Measurements from ENCODE around the gene CAMTA1. TPM values are rescaled to one million over a fixed set of nuclear protein-coding genes. Genes with fewer than 3 reads are reported as not detected.

Gene CAMTA1
- total and polyA plus RNA-seq, 4 donors = 48.1 to 140 (median 52.3) TPM

DNA sequence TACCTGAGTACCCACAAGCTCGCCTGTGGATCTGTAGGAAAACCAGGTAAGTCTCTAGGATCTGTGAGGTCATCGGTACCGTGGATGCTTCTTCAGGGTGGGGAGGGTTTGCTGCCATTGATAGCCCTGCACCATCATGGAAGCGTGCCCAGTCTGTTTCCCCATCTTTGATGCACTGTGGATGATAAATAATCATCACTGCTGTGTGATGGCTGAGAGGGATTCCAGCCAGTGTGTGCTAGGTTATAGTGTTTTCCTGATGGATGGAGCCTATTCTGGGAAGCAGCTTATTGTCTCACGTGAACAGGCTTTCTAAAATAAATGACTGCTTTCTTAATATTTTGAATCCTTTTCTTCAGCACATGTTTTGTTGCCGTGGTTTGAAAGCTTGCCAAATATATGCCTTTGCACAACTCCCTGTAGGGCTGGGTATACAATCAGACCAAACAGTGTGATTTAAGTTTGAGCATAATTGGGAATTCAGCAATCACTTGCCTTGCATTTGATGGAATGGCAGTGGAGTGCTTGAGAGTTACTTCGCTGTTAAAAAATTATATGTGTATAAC lies 113.8 kb downstream of the CAMTA1 start:
- no peak overlapping the region for H3K4me3 ChIP-seq
- WGBS, 2 donors = 77 to 80% methylated on average over 7 of the region's 7 CpGs

DNA sequence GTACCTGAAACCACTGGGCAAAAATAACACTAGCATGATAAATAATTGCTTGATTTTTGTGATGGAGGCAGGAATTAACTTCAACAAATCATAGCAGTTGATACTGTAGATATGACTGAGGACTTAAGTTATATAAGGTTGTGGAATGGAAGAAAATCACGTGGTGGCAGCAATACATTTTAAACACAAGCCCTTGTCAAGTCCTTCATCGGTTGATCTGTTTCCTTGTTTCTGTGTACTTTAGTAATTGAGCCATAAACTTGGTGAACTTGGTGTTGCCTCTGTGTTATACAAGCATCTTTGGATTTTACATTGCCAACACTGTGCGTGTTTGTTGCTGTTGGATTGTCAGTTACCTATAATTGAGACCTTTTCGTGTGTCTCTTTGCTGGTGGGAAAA lies 114.4 kb downstream of the CAMTA1 start:
- H3K4me3 ChIP-seq = no peak overlapping the region
- no peaks in the 10 kb centered on the region for H3K4me1 ChIP-seq (ENCODE audit: control insufficient read depth in 5 of 5, insufficient read depth in 5 of 5, low read length in 5 of 5)
- no peak overlapping the region for H3K27ac ChIP-seq (ENCODE audit: low read depth in 1 of 2, low read length in 1 of 2)
- no peaks in the 10 kb centered on the region for H3K27me3 ChIP-seq (ENCODE audit: control insufficient read depth in 3 of 3, insufficient read depth in 3 of 3, low read length in 2 of 3)
- 74 to 75% methylated on average over 4 of the region's 4 CpGs for WGBS, 2 donors
- H3K9ac ChIP-seq (ENCODE audit: insufficient read depth in 1 of 2, low read length in 2 of 2) = no peak overlapping the region
- TF ChIP-seq, protein P1, sequence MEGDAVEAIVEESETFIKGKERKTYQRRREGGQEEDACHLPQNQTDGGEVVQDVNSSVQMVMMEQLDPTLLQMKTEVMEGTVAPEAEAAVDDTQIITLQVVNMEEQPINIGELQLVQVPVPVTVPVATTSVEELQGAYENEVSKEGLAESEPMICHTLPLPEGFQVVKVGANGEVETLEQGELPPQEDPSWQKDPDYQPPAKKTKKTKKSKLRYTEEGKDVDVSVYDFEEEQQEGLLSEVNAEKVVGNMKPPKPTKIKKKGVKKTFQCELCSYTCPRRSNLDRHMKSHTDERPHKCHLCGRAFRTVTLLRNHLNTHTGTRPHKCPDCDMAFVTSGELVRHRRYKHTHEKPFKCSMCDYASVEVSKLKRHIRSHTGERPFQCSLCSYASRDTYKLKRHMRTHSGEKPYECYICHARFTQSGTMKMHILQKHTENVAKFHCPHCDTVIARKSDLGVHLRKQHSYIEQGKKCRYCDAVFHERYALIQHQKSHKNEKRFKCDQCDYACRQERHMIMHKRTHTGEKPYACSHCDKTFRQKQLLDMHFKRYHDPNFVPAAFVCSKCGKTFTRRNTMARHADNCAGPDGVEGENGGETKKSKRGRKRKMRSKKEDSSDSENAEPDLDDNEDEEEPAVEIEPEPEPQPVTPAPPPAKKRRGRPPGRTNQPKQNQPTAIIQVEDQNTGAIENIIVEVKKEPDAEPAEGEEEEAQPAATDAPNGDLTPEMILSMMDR (IDR thresholded peaks at IDR 0.05; ENCODE audit: control extremely low read depth, extremely low read depth) = no peak
- H3K36me3 ChIP-seq (ENCODE audit: control insufficient read depth in 4 of 4, insufficient read depth in 4 of 4, low read length in 4 of 4) = no peaks in the 10 kb centered on the region
- no peaks in the 10 kb centered on the region for H3K9me3 ChIP-seq (ENCODE audit: control insufficient read depth in 4 of 4, insufficient read depth in 3 of 4, low read length in 3 of 4)
- ATAC-seq (ENCODE audit: insufficient read depth, low FRiP score) = no peak
- DNase-seq = no peak

More for the DNA sequence above, 113.8 kb downstream of the CAMTA1 start:
- no peak for DNase-seq
- H3K36me3 ChIP-seq (ENCODE audit: control insufficient read depth in 4 of 4, insufficient read depth in 4 of 4, low read length in 4 of 4) = no peaks in the 10 kb centered on the region
- H3K4me1 ChIP-seq (ENCODE audit: control insufficient read depth in 5 of 5, insufficient read depth in 5 of 5, low read length in 5 of 5) = no peaks in the 10 kb centered on the region
- no peak for ATAC-seq (ENCODE audit: insufficient read depth, low FRiP score)
- no peaks in the 10 kb centered on the region for H3K27me3 ChIP-seq (ENCODE audit: control insufficient read depth in 3 of 3, insufficient read depth in 3 of 3, low read length in 2 of 3)
- H3K9ac ChIP-seq (ENCODE audit: insufficient read depth in 1 of 2, low read length in 2 of 2) = no peak overlapping the region
- H3K27ac ChIP-seq (ENCODE audit: low read depth in 1 of 2, low read length in 1 of 2) = no peak overlapping the region
- H3K9me3 ChIP-seq (ENCODE audit: control insufficient read depth in 4 of 4, insufficient read depth in 3 of 4, low read length in 3 of 4) = no peaks in the 10 kb centered on the region
- TF ChIP-seq, protein P1 (IDR thresholded peaks at IDR 0.05; ENCODE audit: control extremely low read depth, extremely low read depth) = no peak

DNA sequence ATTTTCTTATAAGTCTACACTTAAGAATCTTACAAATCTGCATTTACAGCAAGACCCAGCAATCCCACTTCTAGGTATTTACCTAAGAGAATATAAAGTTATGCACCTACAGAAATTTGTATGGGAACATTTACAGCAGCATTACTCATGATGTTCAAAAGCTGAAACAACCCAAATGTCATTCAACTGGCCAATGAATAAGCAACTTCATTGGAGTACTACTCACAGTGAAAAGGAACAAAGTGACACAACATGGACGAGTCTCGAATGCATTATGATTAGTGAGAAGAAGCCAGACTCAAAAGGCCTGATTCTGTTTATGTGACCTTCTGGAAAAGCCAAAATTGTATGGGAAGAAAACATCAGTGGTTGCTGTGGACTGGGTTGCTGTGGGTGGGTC lies 116.9 kb downstream of the CAMTA1 start:
- H3K36me3 ChIP-seq (ENCODE audit: control insufficient read depth in 4 of 4, insufficient read depth in 4 of 4, low read length in 4 of 4) = no peaks in the 10 kb centered on the region
- DNase-seq = no peak
- H3K9ac ChIP-seq (ENCODE audit: insufficient read depth in 1 of 2, low read length in 2 of 2) = no peak overlapping the region
- no peaks in the 10 kb centered on the region for H3K27me3 ChIP-seq (ENCODE audit: control insufficient read depth in 3 of 3, insufficient read depth in 3 of 3, low read length in 2 of 3)
- TF ChIP-seq, protein P1 (IDR thresholded peaks at IDR 0.05; ENCODE audit: control extremely low read depth, extremely low read depth) = no peak
- 87 to 94% methylated on average over 2 of the region's 2 CpGs for WGBS, 2 donors
- ATAC-seq (ENCODE audit: insufficient read depth, low FRiP score) = no peak
- no peak overlapping the region for H3K27ac ChIP-seq (ENCODE audit: low read depth in 1 of 2, low read length in 1 of 2)
- H3K4me3 ChIP-seq = no peak overlapping the region
- peaks cover 0 to 2% (median 0%) of the 10 kb centered on the region in 5 donors for H3K4me1 ChIP-seq (ENCODE audit: control insufficient read depth in 5 of 5, insufficient read depth in 5 of 5, low read length in 5 of 5)
- H3K9me3 ChIP-seq (ENCODE audit: control insufficient read depth in 4 of 4, insufficient read depth in 3 of 4, low read length in 3 of 4) = no peaks in the 10 kb centered on the region

All from lung (tissue), 12 donors.